ENCODE measurements around the gene DDX20. TPM values are rescaled to one million over a fixed set of nuclear protein-coding genes. Genes with fewer than 3 reads are reported as not detected.

Gene DDX20, protein sequence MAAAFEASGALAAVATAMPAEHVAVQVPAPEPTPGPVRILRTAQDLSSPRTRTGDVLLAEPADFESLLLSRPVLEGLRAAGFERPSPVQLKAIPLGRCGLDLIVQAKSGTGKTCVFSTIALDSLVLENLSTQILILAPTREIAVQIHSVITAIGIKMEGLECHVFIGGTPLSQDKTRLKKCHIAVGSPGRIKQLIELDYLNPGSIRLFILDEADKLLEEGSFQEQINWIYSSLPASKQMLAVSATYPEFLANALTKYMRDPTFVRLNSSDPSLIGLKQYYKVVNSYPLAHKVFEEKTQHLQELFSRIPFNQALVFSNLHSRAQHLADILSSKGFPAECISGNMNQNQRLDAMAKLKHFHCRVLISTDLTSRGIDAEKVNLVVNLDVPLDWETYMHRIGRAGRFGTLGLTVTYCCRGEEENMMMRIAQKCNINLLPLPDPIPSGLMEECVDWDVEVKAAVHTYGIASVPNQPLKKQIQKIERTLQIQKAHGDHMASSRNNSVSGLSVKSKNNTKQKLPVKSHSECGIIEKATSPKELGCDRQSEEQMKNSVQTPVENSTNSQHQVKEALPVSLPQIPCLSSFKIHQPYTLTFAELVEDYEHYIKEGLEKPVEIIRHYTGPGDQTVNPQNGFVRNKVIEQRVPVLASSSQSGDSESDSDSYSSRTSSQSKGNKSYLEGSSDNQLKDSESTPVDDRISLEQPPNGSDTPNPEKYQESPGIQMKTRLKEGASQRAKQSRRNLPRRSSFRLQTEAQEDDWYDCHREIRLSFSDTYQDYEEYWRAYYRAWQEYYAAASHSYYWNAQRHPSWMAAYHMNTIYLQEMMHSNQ
- 3.8 and 5.3 TPM in 2 replicates for polyA plus RNA-seq (2012; rRNA removed)
- polyA plus RNA-seq (2012; cell fraction: cytosol; rRNA removed) = 4.6 and 5.0 TPM in 2 replicates
- polyA plus RNA-seq (2012; cell fraction: nucleus; rRNA removed) = 5.8 and 10.6 TPM in 2 replicates

DNA sequence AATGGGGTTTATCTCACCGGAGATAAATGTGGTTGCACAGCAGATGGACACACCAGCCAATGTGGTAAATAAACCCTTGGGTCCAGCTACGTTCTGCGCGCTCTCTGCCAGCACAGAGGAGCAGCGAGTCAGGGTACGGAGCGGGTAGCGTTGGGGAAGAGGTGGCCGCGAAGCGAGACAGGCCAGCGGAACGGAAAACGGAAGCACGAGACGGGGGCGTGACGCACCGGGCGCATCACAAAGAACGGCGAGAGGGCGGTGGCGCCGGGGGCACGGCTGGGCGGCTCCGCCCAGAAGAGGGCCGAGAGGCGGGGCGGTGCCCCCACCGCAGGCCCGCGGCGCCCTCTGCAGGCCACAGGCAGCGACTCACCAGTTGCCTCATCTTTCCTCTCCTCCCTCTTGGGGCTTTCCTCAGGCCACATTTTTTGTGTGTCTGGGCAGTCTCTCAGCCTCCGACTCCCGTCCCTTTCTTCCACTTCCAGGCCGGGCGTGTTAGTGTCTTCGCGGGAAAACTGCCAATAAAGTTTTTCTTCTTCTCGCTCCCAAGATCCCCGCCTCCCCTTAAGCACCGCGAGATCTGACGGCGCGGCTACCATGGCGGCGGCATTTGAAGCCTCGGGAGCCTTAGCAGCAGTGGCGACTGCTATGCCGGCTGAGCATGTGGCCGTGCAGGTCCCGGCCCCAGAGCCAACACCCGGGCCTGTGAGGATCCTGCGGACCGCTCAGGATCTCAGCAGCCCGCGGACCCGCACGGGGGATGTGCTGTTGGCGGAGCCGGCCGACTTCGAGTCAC is at the start of gene DDX20:
DDX20 (plus strand) TSS at position 571 of the 793 bp plus-strand sequence; CDS start at position 595, 24 bp downstream.
- Histone ChIP-seq H3K4me2 (peak within 1 kb of the TSS; percentile 83), H3K9ac (peak within 1 kb of the TSS; percentile 92), H4K20me1 (ENCODE audit: insufficient read depth) (no peaks in the 10 kb centered on the region), H3K36me3 (replicated peaks in 1 of 2; ENCODE audit: control insufficient read depth in 1 of 2, insufficient read depth in 2 of 2, low read length in 1 of 2) (peaks cover 15 to 17% of the 10 kb centered on the region in 2 experiments), H3K4me3 (ENCODE audit: low read depth in 2 of 2, low read length in 1 of 2) (peak within 1 kb of the TSS; percentile 96 to 99), H3K79me2 (ENCODE audit: insufficient read depth) (peaks cover 40% of the 10 kb centered on the region), H3F3A (replicated peaks; ENCODE audit: insufficient read depth) (peaks cover 9% of the 10 kb centered on the region), H3K27me3 (ENCODE audit: insufficient read depth) (no peaks in the 10 kb centered on the region), H3K27ac (ENCODE audit: low read depth in 2 of 2, low read length in 1 of 2) (peak within 1 kb of the TSS; percentile 96 to 99), H2AFZ (ENCODE audit: low read depth) (peak within 1 kb of the TSS; percentile 97), H3K9me2 (no peaks in the 10 kb centered on the region), H3K9me3 (no peaks in the 10 kb centered on the region), H3K4me1 (ENCODE audit: control insufficient read depth in 1 of 2, insufficient read depth in 2 of 2, low read depth in 1 of 2, low read length in 1 of 2) (peaks cover 9 to 11% of the 10 kb centered on the region in 2 experiments; a peak in 3 of 4 replicates)
- POLR2A ChIA-PET = interaction anchor here (0.6 to 3.2 kb wide), 4 partner anchors 8 to 792 kb away, joined by 3 to 15 read pairs (median 4); partner anchors contain the start of genes INKA2 and LRIF1
- WGBS (ENCODE audit: low lambda C conversion rate) = 1% methylated on average over 47 of the region's 67 CpGs
- CTCF ChIA-PET = interaction anchor here (0.6 to 5.2 kb wide), 19 partner anchors 9 to 315 kb away, joined by 3 to 48 read pairs (median 5); partner anchors contain the start of gene INKA2
- peak; percentile 97 for DNase-seq
- peak; percentile 37; the same call in 1 of the 2 replicates for TF ChIP-seq NFIC (IDR thresholded peaks at IDR 0.05; ENCODE audit: borderline replicate concordance)
- peak; percentile 99 for TF ChIP-seq CHD2 (IDR thresholded peaks at IDR 0.05; ENCODE audit: low read length, partially characterized antibody)
- no peak for TF ChIP-seq FOSL2 (IDR thresholded peaks at IDR 0.05; ENCODE audit: borderline replicate concordance, low read depth)
- no peak for TF ChIP-seq RXRA (IDR thresholded peaks at IDR 0.05; ENCODE audit: borderline replicate concordance, low read depth)
- peak; percentile 93 for TF ChIP-seq TAF1 (IDR thresholded peaks at IDR 0.05; ENCODE audit: borderline replicate concordance, low read depth, low read length)
- TF ChIP-seq, protein P1, sequence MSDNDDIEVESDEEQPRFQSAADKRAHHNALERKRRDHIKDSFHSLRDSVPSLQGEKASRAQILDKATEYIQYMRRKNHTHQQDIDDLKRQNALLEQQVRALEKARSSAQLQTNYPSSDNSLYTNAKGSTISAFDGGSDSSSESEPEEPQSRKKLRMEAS (IDR thresholded peaks at IDR 0.05; ENCODE audit: low read depth) = peak; percentile 73
- peak; percentile 89 for TF ChIP-seq YY1 (IDR thresholded peaks at IDR 0.05; ENCODE audit: low read depth)
- TF ChIP-seq, protein P2, sequence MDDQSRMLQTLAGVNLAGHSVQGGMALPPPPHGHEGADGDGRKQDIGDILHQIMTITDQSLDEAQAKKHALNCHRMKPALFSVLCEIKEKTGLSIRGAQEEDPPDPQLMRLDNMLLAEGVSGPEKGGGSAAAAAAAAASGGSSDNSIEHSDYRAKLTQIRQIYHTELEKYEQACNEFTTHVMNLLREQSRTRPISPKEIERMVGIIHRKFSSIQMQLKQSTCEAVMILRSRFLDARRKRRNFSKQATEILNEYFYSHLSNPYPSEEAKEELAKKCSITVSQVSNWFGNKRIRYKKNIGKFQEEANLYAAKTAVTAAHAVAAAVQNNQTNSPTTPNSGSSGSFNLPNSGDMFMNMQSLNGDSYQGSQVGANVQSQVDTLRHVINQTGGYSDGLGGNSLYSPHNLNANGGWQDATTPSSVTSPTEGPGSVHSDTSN (IDR thresholded peaks at IDR 0.05) = peak; percentile 12
- TF ChIP-seq MEF2A (IDR thresholded peaks at IDR 0.05; ENCODE audit: borderline replicate concordance, low read depth) = no peak
- TF ChIP-seq SMC3 (IDR thresholded peaks at IDR 0.05; ENCODE audit: low read depth, low read length) = peak; percentile 54
- TF ChIP-seq TEAD4 (IDR thresholded peaks at IDR 0.05; ENCODE audit: borderline replicate concordance, insufficient read depth) = no peak
- TF ChIP-seq, protein P3, sequence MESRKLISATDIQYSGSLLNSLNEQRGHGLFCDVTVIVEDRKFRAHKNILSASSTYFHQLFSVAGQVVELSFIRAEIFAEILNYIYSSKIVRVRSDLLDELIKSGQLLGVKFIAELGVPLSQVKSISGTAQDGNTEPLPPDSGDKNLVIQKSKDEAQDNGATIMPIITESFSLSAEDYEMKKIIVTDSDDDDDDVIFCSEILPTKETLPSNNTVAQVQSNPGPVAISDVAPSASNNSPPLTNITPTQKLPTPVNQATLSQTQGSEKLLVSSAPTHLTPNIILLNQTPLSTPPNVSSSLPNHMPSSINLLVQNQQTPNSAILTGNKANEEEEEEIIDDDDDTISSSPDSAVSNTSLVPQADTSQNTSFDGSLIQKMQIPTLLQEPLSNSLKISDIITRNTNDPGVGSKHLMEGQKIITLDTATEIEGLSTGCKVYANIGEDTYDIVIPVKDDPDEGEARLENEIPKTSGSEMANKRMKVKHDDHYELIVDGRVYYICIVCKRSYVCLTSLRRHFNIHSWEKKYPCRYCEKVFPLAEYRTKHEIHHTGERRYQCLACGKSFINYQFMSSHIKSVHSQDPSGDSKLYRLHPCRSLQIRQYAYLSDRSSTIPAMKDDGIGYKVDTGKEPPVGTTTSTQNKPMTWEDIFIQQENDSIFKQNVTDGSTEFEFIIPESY (IDR thresholded peaks at IDR 0.05; ENCODE audit: borderline replicate concordance, low read depth) = peak; percentile 99
- TF ChIP-seq ELF1 (IDR thresholded peaks at IDR 0.05) = peak; percentile 45
- 0 out of 2 replicates have a peak, but pooled peaks have one; percentile 14 for TF ChIP-seq NRF1 (IDR thresholded peaks at IDR 0.05; ENCODE audit: low read depth, low read length)
- peak; percentile 76 for TF ChIP-seq GABPA (IDR thresholded peaks at IDR 0.05; ENCODE audit: low read depth)
- TF ChIP-seq, protein P4, sequence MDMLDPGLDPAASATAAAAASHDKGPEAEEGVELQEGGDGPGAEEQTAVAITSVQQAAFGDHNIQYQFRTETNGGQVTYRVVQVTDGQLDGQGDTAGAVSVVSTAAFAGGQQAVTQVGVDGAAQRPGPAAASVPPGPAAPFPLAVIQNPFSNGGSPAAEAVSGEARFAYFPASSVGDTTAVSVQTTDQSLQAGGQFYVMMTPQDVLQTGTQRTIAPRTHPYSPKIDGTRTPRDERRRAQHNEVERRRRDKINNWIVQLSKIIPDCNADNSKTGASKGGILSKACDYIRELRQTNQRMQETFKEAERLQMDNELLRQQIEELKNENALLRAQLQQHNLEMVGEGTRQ (IDR thresholded peaks at IDR 0.05; ENCODE audit: borderline replicate concordance, low read depth, low read length) = no peak
- TF ChIP-seq TCF12 (IDR thresholded peaks at IDR 0.05) = peak; percentile 25; the same call in 1 of the 2 replicates
- no peak for TF ChIP-seq FOXJ3 (CRISPR knock-in tag; IDR thresholded peaks at IDR 0.05)
- TF ChIP-seq RAD21 (IDR thresholded peaks at IDR 0.05; ENCODE audit: low read length) = peak; percentile 72
- TF ChIP-seq, protein P5, sequence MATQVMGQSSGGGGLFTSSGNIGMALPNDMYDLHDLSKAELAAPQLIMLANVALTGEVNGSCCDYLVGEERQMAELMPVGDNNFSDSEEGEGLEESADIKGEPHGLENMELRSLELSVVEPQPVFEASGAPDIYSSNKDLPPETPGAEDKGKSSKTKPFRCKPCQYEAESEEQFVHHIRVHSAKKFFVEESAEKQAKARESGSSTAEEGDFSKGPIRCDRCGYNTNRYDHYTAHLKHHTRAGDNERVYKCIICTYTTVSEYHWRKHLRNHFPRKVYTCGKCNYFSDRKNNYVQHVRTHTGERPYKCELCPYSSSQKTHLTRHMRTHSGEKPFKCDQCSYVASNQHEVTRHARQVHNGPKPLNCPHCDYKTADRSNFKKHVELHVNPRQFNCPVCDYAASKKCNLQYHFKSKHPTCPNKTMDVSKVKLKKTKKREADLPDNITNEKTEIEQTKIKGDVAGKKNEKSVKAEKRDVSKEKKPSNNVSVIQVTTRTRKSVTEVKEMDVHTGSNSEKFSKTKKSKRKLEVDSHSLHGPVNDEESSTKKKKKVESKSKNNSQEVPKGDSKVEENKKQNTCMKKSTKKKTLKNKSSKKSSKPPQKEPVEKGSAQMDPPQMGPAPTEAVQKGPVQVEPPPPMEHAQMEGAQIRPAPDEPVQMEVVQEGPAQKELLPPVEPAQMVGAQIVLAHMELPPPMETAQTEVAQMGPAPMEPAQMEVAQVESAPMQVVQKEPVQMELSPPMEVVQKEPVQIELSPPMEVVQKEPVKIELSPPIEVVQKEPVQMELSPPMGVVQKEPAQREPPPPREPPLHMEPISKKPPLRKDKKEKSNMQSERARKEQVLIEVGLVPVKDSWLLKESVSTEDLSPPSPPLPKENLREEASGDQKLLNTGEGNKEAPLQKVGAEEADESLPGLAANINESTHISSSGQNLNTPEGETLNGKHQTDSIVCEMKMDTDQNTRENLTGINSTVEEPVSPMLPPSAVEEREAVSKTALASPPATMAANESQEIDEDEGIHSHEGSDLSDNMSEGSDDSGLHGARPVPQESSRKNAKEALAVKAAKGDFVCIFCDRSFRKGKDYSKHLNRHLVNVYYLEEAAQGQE (IDR thresholded peaks at IDR 0.05; ENCODE audit: low read depth, low read length) = peak; percentile 48; the same call in 1 of the 2 replicates
- peak; percentile 96 for TF ChIP-seq MXI1 (IDR thresholded peaks at IDR 0.05; ENCODE audit: low read depth, low read length)

Data from SK-N-SH (cell line).